ENCODE measurements around the gene NLGN1. TPM values are rescaled to one million over a fixed set of nuclear protein-coding genes. Genes with fewer than 3 reads are reported as not detected.

The NLGN1 gene
- total and polyA plus RNA-seq, 2 of the 8 experiments (the other 6 are each of a cell fraction or from before 2014, with no cell fraction given) = 7.8 to 14.8 TPM

- Histone ChIP-seq H2AFZ (ENCODE audit: low read length) (no peak overlapping the region), H3K18ac (ENCODE audit: extremely low read depth, low read length) (no peak overlapping the region; the same call in 1 of the 2 replicates), H3K56ac (replicated peaks; ENCODE audit: insufficient read length, low read depth, low read length) (no peak overlapping the region), H3K14ac (ENCODE audit: insufficient read length) (no peak overlapping the region), H3K79me2 (ENCODE audit: control insufficient read depth in 1 of 2, insufficient read depth in 2 of 2, low read length in 2 of 2) (no peaks in the 10 kb centered on the region), H3K27me3 (replicated peaks in 1 of 4; ENCODE audit: control insufficient read depth in 3 of 4, extremely low read depth in 1 of 4, insufficient read depth in 3 of 4, low read length in 3 of 4) (no peaks in the 10 kb centered on the region), H3K4me1 (replicated peaks in 1 of 4; ENCODE audit: control insufficient read depth in 3 of 4, insufficient read depth in 4 of 4, low read length in 3 of 4) (peaks cover 0 to 5% (median 0%) of the 10 kb centered on the region in 4 experiments; a peak in 2 of 7 replicates), H4K20me1 (replicated peaks in 1 of 2; ENCODE audit: control insufficient read depth in 1 of 2, insufficient read depth in 2 of 2, low read length in 2 of 2) (no peaks in the 10 kb centered on the region), H4K91ac (replicated peaks; ENCODE audit: insufficient read length, low read length) (no peak overlapping the region), H3K9me3 (ENCODE audit: insufficient read depth in 2 of 2, low read depth in 1 of 2, low read length in 1 of 2) (no peaks in the 10 kb centered on the region), H3K4me3 (ENCODE audit: extremely low read depth in 1 of 4, insufficient read depth in 2 of 4, low read depth in 3 of 4, low read length in 4 of 4) (no peak overlapping the region), H3K79me1 (ENCODE audit: low read depth, low read length) (no peaks in the 10 kb centered on the region), H3K4me2 (ENCODE audit: insufficient read depth in 1 of 2, low read depth in 2 of 2, low read length in 2 of 2) (no peak overlapping the region), H2BK15ac (ENCODE audit: low read length) (no peak overlapping the region; the same call in 1 of the 2 replicates), H2AK5ac (ENCODE audit: low read depth, low read length) (no peak overlapping the region), H4K8ac (ENCODE audit: extremely low read depth, insufficient read depth, low read length) (no peak overlapping the region), H3K9ac (replicated peaks in 1 of 4; ENCODE audit: extremely low read depth in 1 of 4, low read depth in 3 of 4, low read length in 3 of 4) (no peak overlapping the region), H3K27ac (ENCODE audit: low read depth, low read length) (no peak overlapping the region), H2BK120ac (replicated peaks; ENCODE audit: low read depth, low read length) (no peak overlapping the region), H2BK12ac (ENCODE audit: low read depth, low read length) (0 out of 2 replicates have a peak overlapping the region, but pooled peaks have one; percentile 52), H3K36me3 (ENCODE audit: control insufficient read depth in 2 of 4, insufficient read depth in 4 of 4, low read length in 3 of 4) (no peaks in the 10 kb centered on the region), H2BK5ac (ENCODE audit: low read depth, low read length) (peak overlapping the region; percentile 25; the same call in 1 of the 2 replicates), H4K5ac (ENCODE audit: insufficient read length, low read depth, low read length) (no peak overlapping the region), H3K23ac (ENCODE audit: insufficient read length) (no peak overlapping the region), H3K23me2 (ENCODE audit: low read depth, low read length) (no peaks in the 10 kb centered on the region), H3K4ac (replicated peaks; ENCODE audit: insufficient read length, low read depth, low read length) (no peak overlapping the region), H2BK20ac (ENCODE audit: low read length) (peak overlapping the region; percentile 96)
- DNase-seq (ENCODE audit: low read depth in 1 of 2, low spot score in 2 of 2) (no peak), FAIRE-seq (no peak)
- 75% methylated on average over 6 of the region's 6 CpGs; no CpG with 5 or more reads in 1 of the 2 experiments for WGBS, 2 experiments (ENCODE audit: extremely low coverage in 1 of 2, insufficient coverage in 1 of 2, insufficient read length in 1 of 2, insufficient replicate concordance in 2 of 2, low coverage in 1 of 2, low lambda C conversion rate in 2 of 2, missing lambda C conversion rate in 1 of 2)
- ChIA-PET CTCF (ENCODE audit: partially characterized antibody) (interaction anchor here (0.6 kb wide), 1 partner anchor 1095 kb away, joined by 3 read pairs; no protein-coding TSS in a partner anchor), POLR2A (ENCODE audit: partially characterized antibody) (no interaction called here)
- no peak for TF ChIP-seq KDM5A (IDR thresholded peaks at IDR 0.05; ENCODE audit: low read length)
- TF ChIP-seq CTBP2 (IDR thresholded peaks at IDR 0.05; ENCODE audit: borderline replicate concordance, insufficient read depth, insufficient read length, low read length) = no peak
- TF ChIP-seq POLR2AphosphoS5 (IDR thresholded peaks at IDR 0.05; ENCODE audit: low read depth, low read length) = no peak
Measured at GRCh38 chr3:174331095-174331800, 933.7 kb downstream of the NLGN1 start.
